A204.1 (cell line): ENCODE data around the gene TAAR8.
A peak's percentile ranks its signal among the peaks of the same experiment; 100 is the strongest.
"Not testable (repeated sequence)": the region's sequence is repeated elsewhere in the genome, so short reads cannot be mapped to it uniquely, and the experiment has no call there.

Experiments used
- FAIRE-seq: peaks from 2 replicates; lab custom pipeline; 2012; peaks lifted over from hg19 to GRCh38; lab: Jason Lieb, UNC

Gene TAAR8, protein sequence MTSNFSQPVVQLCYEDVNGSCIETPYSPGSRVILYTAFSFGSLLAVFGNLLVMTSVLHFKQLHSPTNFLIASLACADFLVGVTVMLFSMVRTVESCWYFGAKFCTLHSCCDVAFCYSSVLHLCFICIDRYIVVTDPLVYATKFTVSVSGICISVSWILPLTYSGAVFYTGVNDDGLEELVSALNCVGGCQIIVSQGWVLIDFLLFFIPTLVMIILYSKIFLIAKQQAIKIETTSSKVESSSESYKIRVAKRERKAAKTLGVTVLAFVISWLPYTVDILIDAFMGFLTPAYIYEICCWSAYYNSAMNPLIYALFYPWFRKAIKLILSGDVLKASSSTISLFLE

DNA sequence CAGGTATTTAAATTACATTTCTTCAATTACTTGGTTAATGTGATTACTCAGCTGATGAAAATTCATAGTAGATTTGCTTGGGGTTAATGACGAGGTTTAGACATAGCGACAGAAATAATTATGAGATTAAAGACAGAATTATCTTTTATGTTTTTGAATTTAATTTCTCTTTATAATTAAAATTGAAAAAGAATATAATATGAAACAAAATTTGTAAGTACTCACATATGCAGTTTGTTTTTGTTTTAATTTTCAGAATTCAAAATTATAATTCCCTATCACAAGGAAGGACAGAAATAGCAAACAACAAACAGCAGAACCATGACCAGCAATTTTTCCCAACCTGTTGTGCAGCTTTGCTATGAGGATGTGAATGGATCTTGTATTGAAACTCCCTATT, at the start of gene TAAR8:
TAAR8 (plus strand) TSS at position 301 of the 400 bp plus-strand sequence; CDS start at position 322, 21 bp downstream.
- no peak for FAIRE-seq

DNA sequence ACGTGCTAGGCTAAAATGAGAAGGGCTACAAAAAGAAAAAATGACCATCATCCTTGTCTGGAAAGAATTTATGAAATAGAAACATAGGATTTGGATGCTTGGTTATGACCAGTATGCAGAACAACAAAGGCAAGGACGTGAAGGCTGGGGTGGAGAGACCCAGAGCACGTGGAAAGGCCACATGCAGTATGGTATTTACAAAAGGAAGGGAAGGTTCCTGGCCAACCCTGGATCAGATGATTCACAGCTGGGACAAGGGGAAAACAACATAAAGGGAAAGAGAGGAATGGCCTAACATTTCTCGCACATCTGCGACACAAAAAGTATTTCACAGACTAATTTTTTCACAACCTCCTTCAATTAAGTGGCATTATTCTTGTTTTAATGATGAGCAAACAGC, 47.7 kb upstream of the TAAR8 start:
- no peak for FAIRE-seq

DNA sequence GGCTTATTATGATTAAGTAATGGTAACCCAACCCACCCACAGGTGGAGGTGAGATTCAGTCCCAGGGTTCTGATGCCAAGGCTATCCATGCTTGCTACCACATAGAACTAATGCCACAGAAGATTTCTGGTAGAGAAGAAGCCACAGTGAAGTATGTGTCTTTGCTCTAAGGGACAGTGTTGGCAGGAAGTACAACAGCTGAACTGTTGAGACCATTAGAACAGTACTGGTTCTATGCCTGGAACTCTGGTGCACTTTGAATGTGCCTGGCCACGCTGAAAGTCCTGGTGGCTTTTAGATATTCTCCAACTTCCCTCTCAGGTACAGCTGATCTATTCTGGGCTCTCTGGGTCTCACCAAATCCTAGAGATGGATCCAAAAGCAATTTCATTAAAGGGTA, 47.3 kb upstream of the TAAR8 start:
- FAIRE-seq = no peak

DNA sequence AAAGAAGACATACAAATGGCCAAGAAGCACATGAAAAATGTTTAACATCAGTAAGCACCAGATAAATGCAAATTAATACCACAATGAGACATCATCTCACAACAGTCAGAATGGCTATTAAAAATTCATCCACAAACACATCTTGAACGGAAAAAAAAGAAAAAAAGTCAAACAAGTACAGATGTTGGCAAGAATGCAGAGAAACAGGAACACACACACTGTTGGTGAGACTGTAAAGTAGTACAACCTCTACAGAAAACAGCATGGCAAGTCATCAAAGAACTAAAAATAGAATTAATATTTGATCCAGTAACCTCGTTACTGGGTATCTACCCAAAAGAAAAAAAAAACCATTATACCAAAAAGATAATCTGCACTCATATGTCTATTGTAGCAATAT, 46.0 kb upstream of the TAAR8 start:
- no peak for FAIRE-seq

DNA sequence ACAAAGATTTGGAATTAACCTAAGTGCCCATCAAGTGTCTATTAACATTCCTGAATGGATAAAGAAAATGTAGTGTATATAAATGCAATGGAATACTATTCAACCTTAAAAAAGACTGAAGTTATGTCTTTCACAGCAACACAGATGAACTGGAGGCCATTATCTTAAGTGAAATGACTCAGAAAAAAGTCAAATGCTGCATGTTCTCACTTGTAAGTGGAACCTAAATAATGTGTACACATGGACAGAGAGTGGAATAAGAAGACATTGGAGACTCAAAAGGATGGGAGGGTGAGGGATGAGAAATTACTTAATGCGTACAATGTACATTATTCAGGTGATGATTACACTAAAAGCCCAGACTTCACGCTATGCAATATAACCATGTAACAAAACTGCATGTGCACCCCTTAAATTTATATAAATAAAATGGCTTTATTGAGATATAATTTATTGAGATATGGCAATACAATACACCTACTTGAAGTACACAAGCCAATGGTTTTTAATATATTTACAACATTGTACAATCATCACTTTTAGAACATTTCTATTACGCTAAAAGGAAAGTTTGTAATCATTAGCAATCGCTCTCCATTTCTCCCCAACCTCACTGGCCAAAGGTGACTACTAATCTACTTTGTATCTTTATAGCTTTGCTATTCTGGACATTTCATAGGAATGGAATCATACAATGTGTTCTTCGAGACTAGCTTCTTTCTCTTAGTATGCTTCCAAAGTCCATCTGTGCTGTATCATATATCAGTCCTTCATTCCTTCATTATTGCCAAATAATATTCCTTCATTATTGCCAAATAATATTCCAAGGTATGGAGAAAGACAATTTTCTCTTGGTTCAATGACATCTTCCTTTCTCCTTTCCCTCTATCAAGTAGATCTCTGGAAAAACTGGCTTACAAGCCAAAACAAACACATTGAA, 45.3 kb upstream of the TAAR8 start:
- no peak for FAIRE-seq

DNA sequence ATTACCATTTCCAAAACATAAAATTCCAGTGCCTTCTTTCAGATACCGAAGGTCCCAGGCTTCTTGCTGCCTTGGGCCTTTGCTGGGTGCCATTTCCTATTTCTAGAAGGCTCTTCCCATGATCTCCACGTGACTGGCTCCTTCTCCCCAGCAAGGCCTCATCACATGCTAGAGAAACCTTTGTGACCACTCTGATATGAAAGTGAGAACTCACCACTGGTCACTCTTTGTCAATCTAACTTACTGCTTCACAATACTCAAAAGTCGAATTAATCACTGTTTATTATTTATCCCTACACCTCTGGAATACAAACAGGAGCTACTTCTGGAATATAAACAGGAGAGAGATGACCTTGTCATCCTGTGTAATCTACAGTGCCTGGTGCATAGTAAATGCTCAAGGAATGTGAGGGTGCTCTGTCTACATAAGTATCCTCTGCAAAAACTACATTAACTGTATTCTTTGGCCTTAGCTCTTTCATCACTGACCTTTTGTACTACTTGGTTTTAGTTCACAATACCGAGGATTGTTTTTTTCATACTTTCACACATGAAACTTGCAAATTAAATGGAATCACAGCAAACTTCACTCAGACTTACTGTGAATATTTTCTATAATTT, 41.2 kb upstream of the TAAR8 start:
- FAIRE-seq = no peak

DNA sequence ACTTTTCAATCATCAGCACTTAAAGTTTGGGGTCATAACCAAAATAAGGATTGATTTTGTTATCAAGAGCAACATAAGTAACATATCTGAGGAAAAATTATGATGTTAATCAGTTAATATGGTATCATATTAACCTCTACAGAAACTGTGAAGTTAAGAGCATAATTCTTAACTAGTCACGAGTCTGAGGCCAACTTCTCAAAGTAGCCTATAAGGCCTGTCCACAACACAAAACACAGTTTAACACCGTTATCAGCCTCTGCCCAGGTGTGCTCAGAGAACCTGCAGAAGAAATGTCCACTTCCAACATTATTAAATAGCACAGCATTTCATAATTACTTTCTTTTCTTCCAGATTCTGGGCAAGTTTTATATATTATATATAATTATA, 40.6 kb upstream of the TAAR8 start:
- no peak for FAIRE-seq

DNA sequence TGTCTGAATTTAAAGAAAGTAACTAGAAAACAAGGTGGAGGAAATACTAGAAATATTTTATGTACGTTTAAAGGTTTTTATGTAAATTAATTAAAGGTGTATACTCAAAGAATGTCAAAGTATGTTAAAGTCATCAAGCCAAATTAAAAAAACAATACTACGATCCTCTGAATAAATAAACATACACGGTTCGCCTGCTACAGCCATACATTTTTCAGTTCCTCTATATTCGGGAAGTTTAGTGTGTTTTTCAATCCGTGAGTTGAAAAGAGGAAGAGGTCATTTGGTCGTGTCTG, 40.2 kb upstream of the TAAR8 start:
- no peak for FAIRE-seq

DNA sequence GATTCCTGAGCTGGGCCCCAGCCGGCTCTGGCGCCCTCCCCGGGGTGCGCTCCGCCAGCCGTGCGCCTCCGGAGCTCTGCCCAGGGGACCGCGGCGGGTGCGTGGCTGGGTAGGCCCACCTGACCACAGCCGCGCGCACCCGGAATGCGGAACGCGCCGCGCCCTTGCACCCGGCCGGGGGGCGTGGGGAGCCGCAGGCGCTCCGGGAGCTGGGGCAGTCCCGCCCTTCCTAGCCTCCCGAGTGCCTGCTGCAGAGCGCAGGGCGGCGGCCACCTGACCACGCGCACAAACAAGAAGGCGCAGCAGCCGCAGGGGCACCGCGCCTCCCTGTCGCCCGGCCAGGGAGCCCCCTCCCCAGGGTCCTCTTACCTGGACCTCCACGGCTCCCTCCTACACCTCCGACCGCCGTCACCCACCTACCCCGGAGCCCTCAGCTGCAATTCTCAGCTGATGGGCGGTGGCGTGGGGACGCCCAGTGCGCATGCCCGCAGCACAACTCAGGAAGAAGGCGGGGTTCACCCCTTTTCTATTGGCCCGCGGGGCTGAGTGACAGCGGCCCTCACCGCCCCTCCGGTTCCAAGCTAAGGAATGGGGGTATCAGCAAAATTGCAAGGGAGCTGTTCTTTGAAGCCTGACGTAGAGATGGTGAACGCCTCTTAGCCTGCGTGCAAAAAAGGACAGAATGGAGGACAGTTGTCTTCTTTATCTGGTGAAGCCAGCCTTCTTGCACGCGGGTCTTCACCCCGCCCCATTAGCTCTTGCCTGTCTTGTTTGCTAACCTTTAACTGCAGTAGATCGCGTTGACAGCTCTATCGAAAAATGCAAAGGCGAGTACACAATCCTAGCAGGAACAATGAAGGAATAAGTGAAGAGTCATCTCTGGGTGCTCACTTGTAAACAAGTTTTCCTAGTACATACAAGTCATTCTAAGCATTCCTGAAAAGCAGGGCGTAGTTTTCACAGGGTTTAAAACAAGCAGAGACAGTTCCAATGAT, 39.5 kb upstream of the TAAR8 start, which contains the start of gene STX7:
STX7 (minus strand) TSS at position 479 of the 995 bp plus-strand sequence. CDS start 9,586 bp downstream, outside the sequence.
- peak; percentile 29 for FAIRE-seq

DNA sequence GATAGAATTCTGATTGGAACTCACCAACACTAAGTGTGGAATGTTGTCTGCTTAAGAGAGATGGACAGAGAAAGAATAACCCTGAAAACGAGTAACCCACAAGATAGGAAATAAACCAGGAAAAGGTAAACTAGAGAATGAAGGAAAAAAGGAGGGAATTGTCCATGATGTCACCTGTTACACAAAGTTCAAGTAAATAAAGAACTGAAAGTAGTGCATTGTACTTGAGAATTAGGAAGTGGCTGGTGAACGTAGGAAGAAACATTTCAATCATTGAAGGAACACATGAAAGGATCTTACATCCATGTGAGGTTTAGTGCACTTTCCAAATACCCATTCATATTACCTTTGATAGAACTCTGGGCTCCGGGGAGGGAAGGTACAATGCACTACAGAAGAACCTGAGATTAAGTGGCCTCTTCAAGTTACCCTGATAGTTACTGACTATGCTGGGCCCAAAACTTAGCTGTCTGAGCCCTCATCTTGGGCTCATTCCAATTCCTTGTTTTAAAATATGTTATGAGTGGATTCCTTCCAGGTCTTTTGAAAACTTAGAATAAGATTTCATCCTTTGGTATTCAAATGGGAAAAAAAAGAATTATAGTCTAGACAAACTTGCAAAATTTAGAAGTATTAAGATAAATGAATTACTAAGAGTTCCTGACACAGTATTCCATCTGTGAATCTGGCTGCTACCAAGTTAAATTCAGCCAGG, 38.5 kb upstream of the TAAR8 start:
- no peak for FAIRE-seq

DNA sequence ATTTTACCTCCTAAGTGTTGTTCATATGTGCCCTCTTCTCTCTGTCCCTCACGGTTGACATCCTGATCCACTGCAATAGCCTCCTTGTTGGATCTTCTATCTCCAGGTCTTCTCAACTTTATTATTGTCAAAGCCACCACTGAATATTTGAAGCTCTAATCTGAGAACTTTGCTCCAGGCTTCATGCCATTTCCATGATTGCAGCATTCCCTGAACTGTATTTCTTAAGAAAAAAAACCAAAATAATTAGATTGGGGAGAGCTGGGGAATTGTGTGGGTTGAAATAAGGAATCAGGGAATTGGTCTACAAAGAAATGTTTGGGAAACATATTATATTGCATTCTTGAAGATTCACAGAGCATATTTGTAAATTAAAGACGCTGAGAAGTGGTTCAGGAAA, 37.1 kb upstream of the TAAR8 start:
- FAIRE-seq = no peak

DNA sequence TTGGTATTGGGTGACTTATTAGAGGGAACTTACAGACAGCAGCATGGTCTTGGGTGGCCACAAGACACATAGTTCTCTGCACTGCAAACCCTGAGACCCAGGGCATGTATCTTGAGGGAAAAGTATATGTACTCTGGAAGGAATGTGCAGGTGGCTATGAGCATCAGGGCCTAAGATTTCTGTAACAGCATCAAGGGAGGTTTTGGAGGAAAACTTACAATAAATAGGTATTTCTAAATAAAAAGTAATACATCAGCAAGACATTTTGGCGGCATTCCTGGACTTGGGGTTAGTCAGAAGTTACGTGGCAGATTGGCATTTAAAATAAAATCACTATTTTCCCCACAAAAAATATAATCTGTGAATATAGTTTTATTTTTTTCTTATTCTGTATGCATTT, 31.5 kb upstream of the TAAR8 start:
- no peak for FAIRE-seq

DNA sequence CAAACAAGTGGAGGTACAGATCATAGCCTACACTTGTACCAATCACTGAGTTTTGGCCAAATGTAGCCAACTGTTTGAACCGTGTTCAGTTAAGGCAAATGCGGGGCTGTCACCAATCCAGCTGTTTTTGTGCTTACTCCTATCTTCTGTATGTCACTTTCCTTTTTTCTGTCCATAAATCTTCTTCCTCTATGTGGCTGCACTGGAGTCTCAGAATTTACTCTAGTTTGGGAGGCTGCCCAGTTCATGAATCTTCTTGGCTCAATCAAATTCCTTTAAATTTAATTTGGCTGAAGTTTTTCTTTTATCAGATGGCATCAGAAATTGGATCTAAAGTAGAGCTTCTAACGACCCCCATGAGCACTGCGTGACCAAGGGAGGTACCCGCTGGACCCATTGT, 27.8 kb upstream of the TAAR8 start:
- no peak for FAIRE-seq

DNA sequence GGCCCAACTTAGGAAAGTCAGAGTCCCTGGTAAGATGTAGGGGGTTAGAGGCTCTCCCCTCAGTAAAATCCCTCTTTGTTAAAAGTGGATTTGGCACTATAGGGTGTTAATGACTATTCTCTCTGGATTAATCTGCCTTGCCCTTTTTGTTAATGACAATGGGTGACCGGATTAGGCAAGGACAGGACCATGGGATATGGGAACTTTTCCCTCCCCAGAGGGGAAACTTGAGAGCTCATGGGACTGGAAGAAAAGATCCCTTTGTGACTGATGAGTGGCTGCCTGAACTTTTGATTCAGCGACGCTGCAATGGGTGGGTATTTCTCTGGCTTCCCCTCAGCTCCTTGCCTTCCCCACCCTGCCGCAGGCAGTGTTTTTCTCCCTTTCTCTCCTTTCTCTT, 26.6 kb upstream of the TAAR8 start:
- no peak for FAIRE-seq

DNA sequence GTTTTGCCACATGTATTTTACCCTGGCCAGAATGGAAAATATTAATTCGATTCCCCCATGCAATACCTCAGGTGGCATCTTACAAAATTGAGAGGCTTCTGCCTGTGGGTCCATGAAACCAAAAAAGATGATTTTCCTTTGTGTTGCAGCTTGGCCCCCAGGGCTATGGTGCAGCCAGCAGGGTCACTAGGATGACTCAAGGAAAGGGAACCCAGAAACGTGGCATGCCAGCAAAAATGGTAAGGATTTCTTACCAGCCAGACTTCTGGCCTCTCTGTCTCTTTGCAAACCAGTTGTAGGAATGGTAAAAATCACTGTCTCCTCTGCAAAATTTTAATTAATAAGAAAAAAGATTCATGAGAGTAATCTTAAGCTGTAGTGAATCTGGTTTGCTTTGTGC, 26.0 kb upstream of the TAAR8 start:
- no peak for FAIRE-seq

DNA sequence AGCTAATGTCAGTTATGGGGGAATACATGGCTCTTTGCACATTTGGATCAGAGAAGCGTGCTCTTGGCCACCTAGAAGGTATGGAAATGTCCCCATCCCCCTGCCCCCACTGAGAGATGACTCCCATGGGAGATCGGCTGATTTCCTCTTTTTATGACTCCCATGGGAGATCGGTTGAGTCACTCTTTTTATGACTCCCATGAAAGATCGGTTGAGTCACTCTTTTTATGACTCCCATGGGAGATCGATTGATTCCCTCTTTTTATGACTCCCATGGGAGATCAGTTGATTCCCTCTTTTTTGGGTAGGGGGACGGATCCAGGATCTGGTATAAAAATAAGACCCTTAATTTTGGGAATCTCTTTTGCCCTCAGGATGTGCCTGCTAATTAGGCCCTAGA, 24.7 kb upstream of the TAAR8 start:
- no peak for FAIRE-seq

DNA sequence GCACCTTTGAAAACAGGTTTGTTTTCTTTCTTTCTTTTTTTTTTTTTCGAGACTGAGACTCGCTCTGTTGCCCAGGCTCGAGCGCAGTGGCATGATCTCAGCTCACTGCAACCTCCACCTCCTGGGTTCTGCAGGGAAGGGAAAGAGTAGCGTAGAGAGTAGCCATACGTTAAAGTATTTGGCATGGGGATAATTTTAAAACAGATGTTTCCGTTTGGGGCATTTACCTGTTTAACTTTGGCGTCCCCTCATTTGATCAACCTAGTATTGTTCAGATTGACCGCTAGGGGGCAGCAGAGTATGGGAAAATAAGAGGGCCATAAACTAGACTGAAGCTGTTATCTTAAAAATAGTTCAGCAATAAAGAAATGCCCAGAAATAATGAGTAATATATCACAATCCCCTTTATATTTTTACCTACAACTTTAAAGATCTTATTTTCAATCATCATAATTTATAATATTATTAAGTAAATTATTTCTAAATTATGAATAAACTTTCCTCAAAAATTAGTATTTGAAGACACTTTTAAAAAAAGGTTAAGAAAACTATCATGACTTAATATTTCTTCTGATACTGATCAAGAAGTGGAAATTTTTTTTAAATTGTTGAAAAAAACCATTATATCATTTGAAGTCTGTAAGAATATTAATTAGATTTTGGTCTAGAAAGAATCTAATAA, 22.0 kb upstream of the TAAR8 start:
- peak; percentile 94 for FAIRE-seq

DNA sequence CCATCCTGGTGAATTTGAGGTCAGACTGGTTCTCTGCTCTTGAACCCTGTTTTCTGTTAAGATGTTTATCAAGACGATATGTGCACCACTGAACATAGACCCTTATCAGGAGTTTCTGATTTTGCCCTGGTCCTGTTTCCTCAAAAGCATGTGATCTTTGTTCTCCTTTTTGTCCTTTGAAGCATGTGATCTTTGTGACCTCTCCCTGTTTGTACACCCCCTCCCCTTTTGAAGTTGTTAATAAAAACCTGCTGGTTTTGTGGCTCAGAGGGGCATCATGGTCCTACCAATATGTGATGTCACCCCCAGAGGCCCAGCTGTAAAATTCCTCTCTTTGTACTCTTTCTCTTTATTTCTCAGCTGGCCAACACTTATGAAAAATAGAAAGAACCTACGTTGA, 17.9 kb upstream of the TAAR8 start:
- FAIRE-seq = not testable (repeated sequence)

DNA sequence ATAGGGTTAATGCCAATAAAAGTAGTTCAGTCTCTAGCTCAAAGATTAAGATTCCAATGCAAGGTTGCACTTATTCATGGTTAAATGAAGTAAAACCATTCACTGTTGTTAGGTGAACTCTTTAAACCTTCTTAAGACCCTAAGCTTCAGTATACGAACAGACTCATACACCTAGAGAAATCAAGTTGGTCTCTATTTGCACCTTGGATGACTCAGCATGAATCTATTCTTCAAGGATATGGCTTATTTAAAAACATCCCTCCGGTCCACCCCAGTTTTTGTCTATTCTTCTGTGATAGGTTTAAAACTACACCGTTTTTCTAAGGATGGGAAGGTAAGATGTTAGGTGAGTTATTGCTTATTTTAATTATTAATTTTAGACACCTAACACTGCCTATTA, 15.3 kb upstream of the TAAR8 start:
- no peak for FAIRE-seq

DNA sequence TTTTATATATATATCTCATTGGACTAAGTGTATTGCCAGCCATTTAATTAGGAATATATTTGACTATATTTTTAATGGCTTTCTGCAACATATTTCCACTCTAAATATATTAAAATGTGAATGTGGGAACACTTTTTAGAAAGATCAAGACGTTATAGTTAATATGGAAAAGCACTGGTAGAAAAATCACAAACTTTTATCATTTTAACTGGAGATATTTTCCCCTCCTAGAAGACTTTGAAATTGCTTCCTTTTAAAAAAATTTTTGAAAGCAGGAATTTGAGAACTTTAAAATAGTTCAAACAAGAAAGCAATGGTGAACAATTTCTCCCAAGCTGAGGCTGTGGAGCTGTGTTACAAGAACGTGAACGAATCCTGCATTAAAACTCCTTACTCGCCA, 14.5 kb upstream of the TAAR8 start, which contains the start of gene TAAR9:
TAAR9 (plus strand) TSS at position 301 of the 400 bp plus-strand sequence; CDS start at position 314, 13 bp downstream.
- no peak for FAIRE-seq
